AG04450 (cell line): Measurements from ENCODE around the gene TMEM63B. TPM values are rescaled to one million over a fixed set of nuclear protein-coding genes. Genes with fewer than 3 reads are reported as not detected.

ENCODE experiments used
- CTCF ChIA-PET: fragments of 300-600, 350-600 bp; formaldehyde crosslinking; extraction: SDS; loops from one replicate; lab custom pipeline; 2022; ENCODE audit warnings: antibody characterized with exemption, inconsistent platforms; lab: Charles Lee
- POLR2A ChIA-PET: fragments of 350-600 bp; formaldehyde crosslinking; extraction: SDS; loops from one replicate; lab custom pipeline; 2021; ENCODE audit warnings: antibody characterized with exemption, inconsistent platforms; lab: Yijun Ruan, JAX
- DNase-seq: peaks from one replicate; pipeline ENCODE4 v3.0.0-alpha.2; 2011; ENCODE audit warnings: low read depth, low spot score
- H3K27ac ChIP-seq: one replicate; pipeline ENCODE4 v1.5.1; 2012; ENCODE audit warnings: low read depth, low read length, control low read depth
- H3K27me3 ChIP-seq: one replicate; pipeline ENCODE4 v1.6.0; 2012; ENCODE audit warnings: low read length; ENCODE audit not compliant: control insufficient read depth, insufficient read depth
- H3K4me3 ChIP-seq: 2 replicates; pipeline ENCODE4 v1.5.1; 2011; ENCODE audit warnings: mild to moderate bottlenecking, low read depth, low read length, control low read depth
- H3K9me3 ChIP-seq: 2 replicates; pipeline ENCODE4 v1.5.1; 2012; ENCODE audit warnings: low read length; ENCODE audit not compliant: control insufficient read depth, insufficient read depth
- polyA plus RNA-seq: library from polyadenylated mRNA; depleted of rRNA; stranded (reverse); fragments of >200 nt; gene quantifications from 2 replicates; pipeline ENCODE4 v1.2.3, GENCODE V29; 2011; rRNA removed
- TF ChIP-seq, protein P1 (sequence below): IDR thresholded peaks from 2 replicates; pipeline ENCODE4 v1.5.1; 2011; ENCODE audit warnings: low read depth, low read length, control low read depth, inconsistent platforms

Gene TMEM63B
- polyA plus RNA-seq, 1 experiment = 39.4 TPM

DNA sequence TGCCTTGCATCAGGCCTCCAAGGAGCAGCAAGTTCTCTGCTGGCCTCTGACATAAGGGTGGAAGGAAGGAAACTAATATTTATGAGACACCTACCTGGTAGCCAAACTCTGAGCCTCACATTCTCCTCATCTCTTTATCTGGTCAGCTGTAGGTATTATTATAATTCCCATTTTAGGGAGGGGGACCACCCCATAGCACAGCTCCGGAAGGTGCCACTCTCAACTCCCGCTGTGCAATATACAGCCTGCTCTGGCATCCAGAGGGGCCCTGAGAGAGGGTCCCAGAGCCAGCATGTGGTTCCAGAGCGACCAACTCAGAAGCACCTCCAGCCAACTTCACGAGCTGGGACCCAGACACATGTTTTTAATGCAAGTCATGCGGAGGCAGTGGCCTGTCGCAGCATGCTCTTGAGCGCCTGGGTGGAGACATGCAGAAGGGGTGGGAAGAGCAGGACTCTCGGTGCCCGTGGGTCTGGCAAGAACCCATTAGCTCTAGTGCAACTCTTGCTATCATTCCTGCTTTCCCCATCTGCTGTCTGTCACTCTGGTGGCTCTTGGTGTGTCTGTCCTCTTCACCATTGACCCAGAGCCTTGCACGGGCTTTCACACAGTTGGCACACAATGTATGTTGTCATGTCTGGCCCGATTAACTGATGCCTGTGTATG is 74.4 kb downstream of the TMEM63B start:
- Histone ChIP-seq H3K27me3 (peaks cover 11% of the 10 kb centered on the region), H3K4me3 (no peak overlapping the region), H3K9me3 (no peaks in the 10 kb centered on the region), H3K27ac (no peak overlapping the region)
- POLR2A ChIA-PET = no interaction called here
- TF ChIP-seq, protein P1, sequence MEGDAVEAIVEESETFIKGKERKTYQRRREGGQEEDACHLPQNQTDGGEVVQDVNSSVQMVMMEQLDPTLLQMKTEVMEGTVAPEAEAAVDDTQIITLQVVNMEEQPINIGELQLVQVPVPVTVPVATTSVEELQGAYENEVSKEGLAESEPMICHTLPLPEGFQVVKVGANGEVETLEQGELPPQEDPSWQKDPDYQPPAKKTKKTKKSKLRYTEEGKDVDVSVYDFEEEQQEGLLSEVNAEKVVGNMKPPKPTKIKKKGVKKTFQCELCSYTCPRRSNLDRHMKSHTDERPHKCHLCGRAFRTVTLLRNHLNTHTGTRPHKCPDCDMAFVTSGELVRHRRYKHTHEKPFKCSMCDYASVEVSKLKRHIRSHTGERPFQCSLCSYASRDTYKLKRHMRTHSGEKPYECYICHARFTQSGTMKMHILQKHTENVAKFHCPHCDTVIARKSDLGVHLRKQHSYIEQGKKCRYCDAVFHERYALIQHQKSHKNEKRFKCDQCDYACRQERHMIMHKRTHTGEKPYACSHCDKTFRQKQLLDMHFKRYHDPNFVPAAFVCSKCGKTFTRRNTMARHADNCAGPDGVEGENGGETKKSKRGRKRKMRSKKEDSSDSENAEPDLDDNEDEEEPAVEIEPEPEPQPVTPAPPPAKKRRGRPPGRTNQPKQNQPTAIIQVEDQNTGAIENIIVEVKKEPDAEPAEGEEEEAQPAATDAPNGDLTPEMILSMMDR = no peak
- DNase-seq = no peak
- CTCF ChIA-PET = no interaction called here

GRCh38 chr6:44202332-44202971 is 75.1 kb downstream of the TMEM63B start:
- CTCF ChIA-PET = no interaction called here
- Histone ChIP-seq H3K9me3 (no peaks in the 10 kb centered on the region), H3K27me3 (peaks cover 11% of the 10 kb centered on the region), H3K27ac (no peak overlapping the region), H3K4me3 (no peak overlapping the region)
- DNase-seq = no peak
- TF ChIP-seq, protein P1 = no peak
- POLR2A ChIA-PET = no interaction called here

DNA sequence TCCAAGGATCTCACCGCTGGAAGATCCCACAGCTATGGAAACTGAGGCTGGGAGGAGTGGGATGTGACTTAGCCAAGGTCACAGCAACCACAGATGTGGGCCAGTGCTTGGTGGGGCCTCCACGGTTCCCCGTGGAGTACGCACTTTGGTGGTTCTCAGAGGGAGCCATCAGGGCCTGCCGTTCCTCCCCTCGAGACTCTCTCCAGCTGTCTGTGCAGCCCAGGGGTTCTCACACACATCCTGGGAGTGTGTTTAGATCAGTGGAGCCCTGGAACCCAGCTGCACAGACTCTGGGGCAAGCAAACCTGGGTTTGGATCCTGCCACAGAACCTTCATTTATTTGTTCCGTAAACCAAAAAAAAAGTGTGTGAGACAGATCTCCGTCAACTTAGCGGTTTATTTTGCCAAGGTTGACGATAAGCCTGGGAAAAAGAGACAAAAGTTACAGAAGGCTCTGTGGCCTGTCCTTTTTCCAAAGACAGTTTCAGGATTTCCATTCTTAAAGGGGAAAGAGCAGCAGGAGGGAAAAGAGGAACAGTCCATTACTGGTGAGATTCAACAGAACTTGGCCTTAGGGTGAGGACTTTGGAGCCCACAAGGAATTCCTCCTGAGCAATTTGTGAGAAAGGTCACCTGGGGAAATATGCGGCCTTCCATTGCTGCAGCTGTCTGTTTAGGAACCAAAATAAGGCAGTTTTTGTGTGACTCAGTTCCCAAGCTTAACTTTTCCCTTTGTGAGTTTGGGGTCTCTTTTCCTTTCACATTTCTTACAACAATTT is 75.8 kb downstream of the TMEM63B start:
- Histone ChIP-seq H3K27me3 (peaks cover 11% of the 10 kb centered on the region), H3K4me3 (no peak overlapping the region), H3K27ac (no peak overlapping the region), H3K9me3 (no peaks in the 10 kb centered on the region)
- DNase-seq = no peak
- TF ChIP-seq, protein P1 = no peak
- ChIA-PET CTCF (interaction anchor here (0.5 to 1.3 kb wide), 2 partner anchors 18 to 135 kb away, joined by 3 to 5 read pairs; no protein-coding TSS in a partner anchor), POLR2A (no interaction called here)

DNA sequence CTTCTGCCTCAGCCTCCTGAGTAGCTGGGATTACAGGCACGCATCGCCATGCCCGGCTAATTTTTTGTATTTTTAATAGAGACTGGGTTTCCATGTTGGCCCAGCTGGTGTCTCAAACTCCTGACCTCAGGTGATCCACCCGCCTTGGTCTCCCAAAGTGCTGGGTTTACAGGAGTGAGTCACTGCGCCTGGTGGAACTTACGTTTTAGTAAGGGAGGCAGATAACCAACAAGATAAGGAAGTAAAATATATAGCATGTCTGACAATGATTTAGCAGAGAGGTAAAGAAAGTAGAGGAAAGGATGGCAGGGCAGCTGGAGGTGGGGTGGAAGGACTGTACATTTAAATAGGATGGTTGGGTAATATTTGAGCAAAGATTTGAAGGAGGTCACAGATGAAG is 76.6 kb downstream of the TMEM63B start:
- DNase-seq = no peak
- Histone ChIP-seq H3K27ac (no peak overlapping the region), H3K27me3 (peaks cover 11% of the 10 kb centered on the region), H3K4me3 (no peak overlapping the region), H3K9me3 (no peaks in the 10 kb centered on the region)
- TF ChIP-seq, protein P1 = no peak
- ChIA-PET CTCF (interaction anchor here (1.3 kb wide), 1 partner anchor 17 kb away, joined by 3 read pairs; no protein-coding TSS in a partner anchor), POLR2A (no interaction called here)

Other genes starting within 250 kb of the TMEM63B start
- 57.3 and 64.1 TPM in 2 replicates for gene MRPL14, start 102 bp upstream of the TMEM63B start, polyA plus RNA-seq
- gene CAPN11, start 31.3 kb downstream of the TMEM63B start, polyA plus RNA-seq = 0.04 and 0.09 TPM in 2 replicates
- not detected in 2 replicates for gene MYMX, start 89.4 kb downstream of the TMEM63B start, polyA plus RNA-seq
- 13.2 and 14.9 TPM in 2 replicates for gene SLC29A1, start 96.0 kb downstream of the TMEM63B start, polyA plus RNA-seq
- gene HSP90AB1, start 119.5 kb downstream of the TMEM63B start, polyA plus RNA-seq = 792 and 943 TPM in 2 replicates
- 83.5 and 107 TPM in 2 replicates for gene SLC35B2, start 130.0 kb downstream of the TMEM63B start, polyA plus RNA-seq
- gene NFKBIE, start 138.0 kb downstream of the TMEM63B start, polyA plus RNA-seq = 13.7 and 17.0 TPM in 2 replicates
- not detected in 2 replicates for gene TMEM151B, start 142.9 kb downstream of the TMEM63B start, polyA plus RNA-seq
- 5.8 and 6.2 TPM in 2 replicates for gene AARS2, start 185.8 kb downstream of the TMEM63B start, polyA plus RNA-seq
- gene SPATS1, start 215.1 kb downstream of the TMEM63B start, polyA plus RNA-seq = not detected in 2 replicates